ENCODE data around the gene ZNF529. TPM values are rescaled to one million over a fixed set of nuclear protein-coding genes. Genes with fewer than 3 reads are reported as not detected.

ZNF529 gene
- total and polyA plus RNA-seq, 2 of the 13 experiments (the other 11 are each of a cell fraction or from before 2014, with no cell fraction given): 9.3 to 10.6 TPM

DNA sequence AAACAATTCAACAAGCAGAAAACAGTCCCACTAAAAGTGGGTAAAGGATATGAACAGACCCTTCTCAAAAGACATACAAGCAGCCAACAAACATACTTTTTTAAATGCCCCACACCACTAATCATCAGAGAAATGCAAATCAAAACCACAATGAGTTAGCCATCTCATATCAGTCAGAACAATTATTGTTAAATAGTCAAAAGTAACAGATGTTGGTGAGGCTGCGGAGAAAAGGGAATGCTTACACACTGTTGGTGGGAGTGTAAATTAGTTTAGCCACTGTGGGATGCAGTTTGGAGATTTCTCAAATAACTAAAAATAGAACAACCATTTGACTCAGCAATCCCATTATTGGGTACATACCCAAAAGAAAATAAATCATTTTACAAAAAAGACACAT, 8.7 kb downstream of the ZNF529 start (continued):
- TF ChIP-seq, protein P1, sequence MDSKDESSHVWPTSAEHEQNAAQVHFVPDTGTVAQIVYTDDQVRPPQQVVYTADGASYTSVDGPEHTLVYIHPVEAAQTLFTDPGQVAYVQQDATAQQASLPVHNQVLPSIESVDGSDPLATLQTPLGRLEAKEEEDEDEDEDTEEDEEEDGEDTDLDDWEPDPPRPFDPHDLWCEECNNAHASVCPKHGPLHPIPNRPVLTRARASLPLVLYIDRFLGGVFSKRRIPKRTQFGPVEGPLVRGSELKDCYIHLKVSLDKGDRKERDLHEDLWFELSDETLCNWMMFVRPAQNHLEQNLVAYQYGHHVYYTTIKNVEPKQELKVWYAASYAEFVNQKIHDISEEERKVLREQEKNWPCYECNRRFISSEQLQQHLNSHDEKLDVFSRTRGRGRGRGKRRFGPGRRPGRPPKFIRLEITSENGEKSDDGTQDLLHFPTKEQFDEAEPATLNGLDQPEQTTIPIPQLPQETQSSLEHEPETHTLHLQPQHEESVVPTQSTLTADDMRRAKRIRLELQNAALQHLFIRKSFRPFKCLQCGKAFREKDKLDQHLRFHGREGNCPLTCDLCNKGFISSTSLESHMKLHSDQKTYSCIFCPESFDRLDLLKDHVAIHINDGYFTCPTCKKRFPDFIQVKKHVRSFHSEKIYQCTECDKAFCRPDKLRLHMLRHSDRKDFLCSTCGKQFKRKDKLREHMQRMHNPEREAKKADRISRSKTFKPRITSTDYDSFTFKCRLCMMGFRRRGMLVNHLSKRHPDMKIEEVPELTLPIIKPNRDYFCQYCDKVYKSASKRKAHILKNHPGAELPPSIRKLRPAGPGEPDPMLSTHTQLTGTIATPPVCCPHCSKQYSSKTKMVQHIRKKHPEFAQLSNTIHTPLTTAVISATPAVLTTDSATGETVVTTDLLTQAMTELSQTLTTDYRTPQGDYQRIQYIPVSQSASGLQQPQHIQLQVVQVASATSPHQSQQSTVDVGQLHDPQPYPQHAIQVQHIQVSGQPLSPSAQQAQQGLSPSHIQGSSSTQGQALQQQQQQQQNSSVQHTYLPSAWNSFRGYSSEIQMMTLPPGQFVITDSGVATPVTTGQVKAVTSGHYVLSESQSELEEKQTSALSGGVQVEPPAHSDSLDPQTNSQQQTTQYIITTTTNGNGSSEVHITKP (CRISPR knock-in tag; IDR thresholded peaks at IDR 0.05; ENCODE audit: low read depth): no peak
- TF ChIP-seq, protein P2, sequence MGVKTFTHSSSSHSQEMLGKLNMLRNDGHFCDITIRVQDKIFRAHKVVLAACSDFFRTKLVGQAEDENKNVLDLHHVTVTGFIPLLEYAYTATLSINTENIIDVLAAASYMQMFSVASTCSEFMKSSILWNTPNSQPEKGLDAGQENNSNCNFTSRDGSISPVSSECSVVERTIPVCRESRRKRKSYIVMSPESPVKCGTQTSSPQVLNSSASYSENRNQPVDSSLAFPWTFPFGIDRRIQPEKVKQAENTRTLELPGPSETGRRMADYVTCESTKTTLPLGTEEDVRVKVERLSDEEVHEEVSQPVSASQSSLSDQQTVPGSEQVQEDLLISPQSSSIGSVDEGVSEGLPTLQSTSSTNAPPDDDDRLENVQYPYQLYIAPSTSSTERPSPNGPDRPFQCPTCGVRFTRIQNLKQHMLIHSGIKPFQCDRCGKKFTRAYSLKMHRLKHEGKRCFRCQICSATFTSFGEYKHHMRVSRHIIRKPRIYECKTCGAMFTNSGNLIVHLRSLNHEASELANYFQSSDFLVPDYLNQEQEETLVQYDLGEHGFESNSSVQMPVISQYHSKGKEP (CRISPR knock-in tag; IDR thresholded peaks at IDR 0.05): no peak
- TF ChIP-seq, protein P3, sequence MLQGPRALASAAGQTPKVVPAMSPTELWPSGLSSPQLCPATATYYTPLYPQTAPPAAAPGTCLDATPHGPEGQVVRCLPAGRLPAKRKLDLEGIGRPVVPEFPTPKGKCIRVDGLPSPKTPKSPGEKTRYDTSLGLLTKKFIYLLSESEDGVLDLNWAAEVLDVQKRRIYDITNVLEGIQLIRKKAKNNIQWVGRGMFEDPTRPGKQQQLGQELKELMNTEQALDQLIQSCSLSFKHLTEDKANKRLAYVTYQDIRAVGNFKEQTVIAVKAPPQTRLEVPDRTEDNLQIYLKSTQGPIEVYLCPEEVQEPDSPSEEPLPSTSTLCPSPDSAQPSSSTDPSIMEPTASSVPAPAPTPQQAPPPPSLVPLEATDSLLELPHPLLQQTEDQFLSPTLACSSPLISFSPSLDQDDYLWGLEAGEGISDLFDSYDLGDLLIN (CRISPR knock-in tag; IDR thresholded peaks at IDR 0.05; ENCODE audit: borderline replicate concordance): no peak
- no peak for TF ChIP-seq ZNF12 (CRISPR knock-in tag; IDR thresholded peaks at IDR 0.05)
- no peak for TF ChIP-seq AGO2 (optimal IDR thresholded peaks at IDR 0.05; ENCODE audit: low read depth, low read length)
- TF ChIP-seq TGIF2 (CRISPR knock-in tag; IDR thresholded peaks at IDR 0.05): no peak
- TF ChIP-seq ZNF20 (CRISPR knock-in tag; IDR thresholded peaks at IDR 0.05): no peak
- TF ChIP-seq, protein P4, sequence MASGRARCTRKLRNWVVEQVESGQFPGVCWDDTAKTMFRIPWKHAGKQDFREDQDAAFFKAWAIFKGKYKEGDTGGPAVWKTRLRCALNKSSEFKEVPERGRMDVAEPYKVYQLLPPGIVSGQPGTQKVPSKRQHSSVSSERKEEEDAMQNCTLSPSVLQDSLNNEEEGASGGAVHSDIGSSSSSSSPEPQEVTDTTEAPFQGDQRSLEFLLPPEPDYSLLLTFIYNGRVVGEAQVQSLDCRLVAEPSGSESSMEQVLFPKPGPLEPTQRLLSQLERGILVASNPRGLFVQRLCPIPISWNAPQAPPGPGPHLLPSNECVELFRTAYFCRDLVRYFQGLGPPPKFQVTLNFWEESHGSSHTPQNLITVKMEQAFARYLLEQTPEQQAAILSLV (CRISPR knock-in tag; IDR thresholded peaks at IDR 0.05; ENCODE audit: borderline replicate concordance): no peak
- TF ChIP-seq BRCA1 (CRISPR knock-in tag; IDR thresholded peaks at IDR 0.05): no peak

Data from HepG2 (cell line).